ENCODE measurements around the gene GREB1. TPM values are rescaled to one million over a fixed set of nuclear protein-coding genes. Genes with fewer than 3 reads are reported as not detected.

Gene GREB1
- total RNA-seq, 1 experiment from 2014 or later: 0.90 TPM

DNA sequence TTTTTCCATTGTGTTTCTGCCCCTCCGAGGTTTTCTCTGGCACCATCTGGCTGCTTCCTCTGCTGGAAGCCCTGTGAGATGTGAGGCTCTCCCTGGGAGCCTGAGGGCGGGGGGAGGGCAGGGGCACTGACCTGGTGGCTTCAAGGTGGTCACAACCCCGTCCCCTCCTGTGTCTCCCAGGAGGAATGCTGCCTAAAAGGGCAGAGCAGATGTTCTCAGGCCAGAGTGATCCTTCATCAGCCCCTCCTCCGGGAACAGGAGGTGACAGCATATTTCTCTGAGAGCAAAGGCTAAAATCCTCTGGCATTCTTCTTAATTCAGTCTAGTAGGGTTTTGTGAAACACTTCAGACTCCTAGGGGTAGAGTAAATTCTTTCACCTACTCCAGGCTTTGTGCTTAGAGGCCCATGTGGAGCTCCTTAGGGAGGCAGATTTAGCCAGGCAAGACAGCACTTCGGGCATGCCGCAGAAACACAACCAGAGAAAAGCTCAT lies 18.3 kb upstream of the GREB1 start:
- CTCF ChIA-PET: no interaction called here
- Mint-ChIP-seq H3K36me3 (ENCODE audit: insufficient read depth, unreplicated experiment) (no peaks in the 10 kb centered on the region), H3K27me3 (ENCODE audit: unreplicated experiment) (peaks cover 80% of the 10 kb centered on the region), H3K27ac (ENCODE audit: unreplicated experiment) (no peak overlapping the region), H3K9me3 (ENCODE audit: low read depth, unreplicated experiment) (no peaks in the 10 kb centered on the region), H3K4me3 (ENCODE audit: low read depth, unreplicated experiment) (no peak overlapping the region), H3K4me1 (ENCODE audit: low read depth, unreplicated experiment) (no peaks in the 10 kb centered on the region)
- intact Hi-C loops (cut with micrococcal nuclease; ENCODE audit: unreplicated experiment): no loop called here
- no peak for TF ChIP-seq CTCF (IDR thresholded peaks at IDR 0.05; ENCODE audit: unreplicated experiment)
- no peak for DNase-seq
- BruUV-seq (replicated peaks): no TSS peak

GRCh38 chr2:11516984-11517648 lies 16.7 kb upstream of the GREB1 start:
- Mint-ChIP-seq H3K36me3 (ENCODE audit: insufficient read depth, unreplicated experiment) (no peaks in the 10 kb centered on the region), H3K4me1 (ENCODE audit: low read depth, unreplicated experiment) (no peaks in the 10 kb centered on the region), H3K9me3 (ENCODE audit: low read depth, unreplicated experiment) (no peaks in the 10 kb centered on the region), H3K27me3 (ENCODE audit: unreplicated experiment) (peaks cover 80% of the 10 kb centered on the region), H3K4me3 (ENCODE audit: low read depth, unreplicated experiment) (no peak overlapping the region), H3K27ac (ENCODE audit: unreplicated experiment) (no peak overlapping the region)
- intact Hi-C loops (cut with micrococcal nuclease; ENCODE audit: unreplicated experiment): no loop called here
- CTCF ChIA-PET: interaction anchor here (0.6 kb wide), 1 partner anchor 107 kb away, joined by 4 read pairs; no protein-coding TSS in a partner anchor
- DNase-seq: no peak
- no peak for TF ChIP-seq CTCF (IDR thresholded peaks at IDR 0.05; ENCODE audit: unreplicated experiment)
- no TSS peak for BruUV-seq (replicated peaks)

DNA sequence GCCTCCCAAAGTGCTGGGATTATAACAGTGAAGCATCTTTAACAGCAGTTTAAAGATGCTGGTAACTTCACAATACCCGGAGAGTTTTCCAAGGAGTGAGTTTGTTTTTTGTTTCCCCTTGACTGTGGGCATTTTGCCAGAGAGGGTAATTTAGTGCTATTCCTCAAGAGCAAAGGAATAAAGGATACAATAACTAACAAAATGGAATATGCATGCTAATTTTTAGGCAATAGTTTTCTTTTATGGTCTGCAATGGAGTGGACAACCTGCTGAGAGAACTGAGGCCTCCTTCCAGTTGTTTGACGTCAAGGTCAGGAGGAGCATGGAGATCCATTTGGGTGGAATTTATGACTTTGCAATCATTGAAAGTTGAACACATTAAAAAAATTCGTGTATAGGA lies 15.9 kb upstream of the GREB1 start:
- Mint-ChIP-seq H3K9me3 (ENCODE audit: low read depth, unreplicated experiment) (no peaks in the 10 kb centered on the region), H3K36me3 (ENCODE audit: insufficient read depth, unreplicated experiment) (no peaks in the 10 kb centered on the region), H3K4me3 (ENCODE audit: low read depth, unreplicated experiment) (no peak overlapping the region), H3K27ac (ENCODE audit: unreplicated experiment) (no peak overlapping the region), H3K4me1 (ENCODE audit: low read depth, unreplicated experiment) (no peaks in the 10 kb centered on the region), H3K27me3 (ENCODE audit: unreplicated experiment) (peaks cover 77% of the 10 kb centered on the region)
- intact Hi-C loops (cut with micrococcal nuclease; ENCODE audit: unreplicated experiment): no loop called here
- CTCF ChIA-PET: no interaction called here
- no peak for TF ChIP-seq CTCF (IDR thresholded peaks at IDR 0.05; ENCODE audit: unreplicated experiment)
- no TSS peak for BruUV-seq (replicated peaks)
- DNase-seq: no peak

- no TSS peak for BruUV-seq (replicated peaks)
- CTCF ChIA-PET: no interaction called here
- TF ChIP-seq CTCF (IDR thresholded peaks at IDR 0.05; ENCODE audit: unreplicated experiment): no peak
- Mint-ChIP-seq H3K36me3 (ENCODE audit: insufficient read depth, unreplicated experiment) (no peaks in the 10 kb centered on the region), H3K27me3 (ENCODE audit: unreplicated experiment) (peaks cover 67% of the 10 kb centered on the region), H3K27ac (ENCODE audit: unreplicated experiment) (no peak overlapping the region), H3K4me3 (ENCODE audit: low read depth, unreplicated experiment) (no peak overlapping the region), H3K9me3 (ENCODE audit: low read depth, unreplicated experiment) (no peaks in the 10 kb centered on the region), H3K4me1 (ENCODE audit: low read depth, unreplicated experiment) (no peaks in the 10 kb centered on the region)
- DNase-seq: no peak
- intact Hi-C loops (cut with micrococcal nuclease; ENCODE audit: unreplicated experiment): no loop called here
Observed at GRCh38 chr2:11520092-11520693, 13.7 kb upstream of the GREB1 start.

All from Calu3 (cell line).